Vagina (tissue), 2 donors: ENCODE measurements around the gene HADHA.

ENCODE experiments used
- POLR2A ChIP-seq, 2 donors: fragments of 450-650 bp; IDR thresholded peaks; one replicate each; pipeline ENCODE4 v1.6.1; 2017; ENCODE audit warnings: antibody characterized with exemption in 2 of 2, mild to moderate bottlenecking in 2 of 2, moderate library complexity in 2 of 2
- TF ChIP-seq, protein P1 (sequence below), 3 experiments: fragments of 450-650 bp in 2 of 3; fragments of 200-600 bp in 1 of 3; sonication (generic) in 1 of 3; IDR thresholded peaks; one replicate each; pipeline ENCODE4 v1.5.1; 2017 to 2019; ENCODE audit warnings: antibody characterized with exemption in 3 of 3, mild to moderate bottlenecking in 2 of 3, moderate library complexity in 2 of 3

- TF ChIP-seq, protein P1, sequence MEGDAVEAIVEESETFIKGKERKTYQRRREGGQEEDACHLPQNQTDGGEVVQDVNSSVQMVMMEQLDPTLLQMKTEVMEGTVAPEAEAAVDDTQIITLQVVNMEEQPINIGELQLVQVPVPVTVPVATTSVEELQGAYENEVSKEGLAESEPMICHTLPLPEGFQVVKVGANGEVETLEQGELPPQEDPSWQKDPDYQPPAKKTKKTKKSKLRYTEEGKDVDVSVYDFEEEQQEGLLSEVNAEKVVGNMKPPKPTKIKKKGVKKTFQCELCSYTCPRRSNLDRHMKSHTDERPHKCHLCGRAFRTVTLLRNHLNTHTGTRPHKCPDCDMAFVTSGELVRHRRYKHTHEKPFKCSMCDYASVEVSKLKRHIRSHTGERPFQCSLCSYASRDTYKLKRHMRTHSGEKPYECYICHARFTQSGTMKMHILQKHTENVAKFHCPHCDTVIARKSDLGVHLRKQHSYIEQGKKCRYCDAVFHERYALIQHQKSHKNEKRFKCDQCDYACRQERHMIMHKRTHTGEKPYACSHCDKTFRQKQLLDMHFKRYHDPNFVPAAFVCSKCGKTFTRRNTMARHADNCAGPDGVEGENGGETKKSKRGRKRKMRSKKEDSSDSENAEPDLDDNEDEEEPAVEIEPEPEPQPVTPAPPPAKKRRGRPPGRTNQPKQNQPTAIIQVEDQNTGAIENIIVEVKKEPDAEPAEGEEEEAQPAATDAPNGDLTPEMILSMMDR (IDR thresholded peaks at IDR 0.05): no peak
- no peak for TF ChIP-seq POLR2A (IDR thresholded peaks at IDR 0.05)
Observed at GRCh38 chr2:26292646-26293045, 48.2 kb upstream of the HADHA start.
